Activated T-cell treated with anti-CD3 and anti-CD28 coated beads for 4 hours (primary cell): ENCODE data around the gene ZBTB39.
A peak's percentile ranks its signal among the peaks of the same experiment; 100 is the strongest.
"Not testable (repeated sequence)": the region's sequence is repeated elsewhere in the genome, so short reads cannot be mapped to it uniquely, and the experiment has no call there.

ENCODE experiments used
- DNase-seq: peaks from one replicate; pipeline ENCODE4 v3.0.0-alpha.2; 2020

Gene ZBTB39

GRCh38 chr12:57005980-57006808 lies at the start of gene ZBTB39:
TSS of gene ZBTB39 (minus strand) at chr12:57006546. CDS start at chr12:57004917, 1,629 bp downstream.
- DNase-seq = peak; percentile 45

DNA sequence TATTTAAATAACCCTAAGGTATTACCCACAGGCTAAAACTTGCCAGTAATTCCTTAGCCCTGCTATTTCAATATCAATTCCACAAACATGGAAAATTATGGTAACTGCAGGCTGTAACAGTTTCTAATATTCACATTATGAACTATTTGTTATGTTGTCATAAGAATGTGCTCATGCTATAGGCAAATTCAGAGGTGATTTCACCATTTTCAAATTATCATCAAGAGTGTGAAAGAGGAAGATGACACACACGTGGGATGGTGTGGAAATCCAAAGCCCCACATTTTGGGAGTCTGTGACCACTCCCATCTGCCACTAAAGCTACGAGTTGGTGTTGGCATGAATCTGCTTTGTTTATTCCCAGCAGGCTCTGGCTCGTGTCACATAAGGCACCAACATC lies 49.5 kb upstream of the ZBTB39 start:
- DNase-seq = no peak

DNA sequence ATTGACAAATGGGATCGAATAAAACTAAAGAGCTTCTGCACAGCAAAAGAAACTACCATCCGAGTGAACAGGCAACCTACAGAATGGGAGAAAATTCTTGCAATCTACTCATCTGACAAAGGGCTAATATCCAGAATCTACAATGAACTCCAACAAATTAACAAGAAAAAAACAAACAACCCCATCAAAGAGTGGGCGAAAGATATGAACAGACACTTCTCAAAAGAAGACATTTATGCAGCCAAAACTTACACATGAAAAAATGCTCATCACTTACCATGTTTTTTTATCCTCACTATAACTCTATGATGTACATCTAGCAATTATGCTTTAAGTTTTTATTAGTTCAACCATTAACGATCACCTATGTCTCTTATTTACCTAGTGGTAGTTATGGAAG lies 47.6 kb upstream of the ZBTB39 start:
- DNase-seq = not testable (repeated sequence)

- not testable (repeated sequence) for DNase-seq
Observed at GRCh38 chr12:57053146-57053545, 46.8 kb upstream of the ZBTB39 start.

GRCh38 chr12:57051011-57051410 lies 44.7 kb upstream of the ZBTB39 start:
- no peak for DNase-seq

DNA sequence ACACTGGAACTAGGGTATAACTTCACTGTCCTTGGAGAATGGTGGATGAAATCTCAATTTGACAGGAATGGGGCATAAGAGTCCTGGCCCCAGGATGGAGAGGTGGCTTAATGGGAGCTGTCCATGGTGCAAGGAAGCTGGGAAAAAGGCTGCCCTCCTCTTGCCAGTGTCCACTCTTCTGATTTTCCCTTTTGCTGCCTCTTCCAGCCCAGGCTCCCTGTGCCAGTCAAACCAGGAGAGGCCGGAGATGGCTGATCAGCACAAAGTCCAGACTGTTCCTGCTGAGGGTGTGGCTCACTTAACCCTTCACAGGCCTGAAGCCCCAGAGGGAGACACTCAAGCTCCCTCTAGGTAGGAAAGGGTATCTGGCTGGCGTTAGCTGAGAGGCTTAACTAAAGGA lies 43.5 kb upstream of the ZBTB39 start, which contains the start of gene MYO1A:
TSS of gene MYO1A (minus strand) at position 240 of the 400 bp plus-strand sequence. CDS start 1,806 bp downstream, outside the sequence.
- no peak for DNase-seq

DNA sequence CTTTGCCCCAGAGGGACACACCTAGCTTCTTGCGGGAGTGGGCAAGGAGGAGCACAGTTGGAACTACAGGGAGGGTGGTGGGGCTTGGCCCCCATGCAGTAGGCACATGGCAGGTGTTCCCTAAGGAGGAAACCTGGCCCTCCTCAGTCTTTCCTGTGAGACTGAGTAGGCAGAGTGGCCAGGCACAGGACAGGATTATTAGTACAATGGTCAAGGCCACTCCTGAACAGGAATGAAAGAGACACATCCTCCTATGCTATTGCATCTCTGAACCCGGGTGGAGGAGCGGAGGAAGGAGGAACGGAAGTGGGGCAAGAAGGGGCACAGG lies 42.7 kb upstream of the ZBTB39 start:
- DNase-seq = no peak

GRCh38 chr12:57048423-57049118 lies 42.2 kb upstream of the ZBTB39 start:
- no peak for DNase-seq

GRCh38 chr12:57047981-57048380 lies 41.6 kb upstream of the ZBTB39 start:
- DNase-seq = no peak

GRCh38 chr12:57046947-57047890 lies 40.9 kb upstream of the ZBTB39 start:
- DNase-seq = no peak

GRCh38 chr12:57046086-57046791 lies 39.9 kb upstream of the ZBTB39 start:
- no peak for DNase-seq

- DNase-seq = no peak
Observed at GRCh38 chr12:57044889-57045288, 38.5 kb upstream of the ZBTB39 start.

DNA sequence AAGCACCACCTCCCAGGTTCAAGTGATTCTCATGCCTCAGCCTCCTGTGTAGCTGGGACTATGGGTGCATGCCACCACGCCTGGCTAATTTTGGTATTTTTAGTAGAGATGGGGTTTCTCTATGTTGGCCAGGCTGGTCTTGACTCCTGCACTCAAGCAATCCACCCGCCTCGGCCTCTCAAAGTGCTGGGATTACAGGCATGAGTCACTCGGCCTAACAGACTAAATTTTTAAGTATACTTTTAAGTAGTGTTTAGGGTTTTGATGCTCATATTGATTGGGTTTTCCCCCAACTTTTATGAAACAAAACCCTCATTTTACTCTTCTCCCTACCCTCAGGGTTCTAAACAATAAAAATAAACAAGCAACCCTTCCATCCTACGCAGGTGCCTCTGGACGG lies 38.1 kb upstream of the ZBTB39 start:
- no peak for DNase-seq

- DNase-seq = no peak
Observed at GRCh38 chr12:57042695-57043094, 36.3 kb upstream of the ZBTB39 start.

- no peak for DNase-seq
Observed at GRCh38 chr12:57040750-57041149, 34.4 kb upstream of the ZBTB39 start.

- no peak for DNase-seq
Observed at GRCh38 chr12:57040211-57040610, 33.9 kb upstream of the ZBTB39 start.

DNA sequence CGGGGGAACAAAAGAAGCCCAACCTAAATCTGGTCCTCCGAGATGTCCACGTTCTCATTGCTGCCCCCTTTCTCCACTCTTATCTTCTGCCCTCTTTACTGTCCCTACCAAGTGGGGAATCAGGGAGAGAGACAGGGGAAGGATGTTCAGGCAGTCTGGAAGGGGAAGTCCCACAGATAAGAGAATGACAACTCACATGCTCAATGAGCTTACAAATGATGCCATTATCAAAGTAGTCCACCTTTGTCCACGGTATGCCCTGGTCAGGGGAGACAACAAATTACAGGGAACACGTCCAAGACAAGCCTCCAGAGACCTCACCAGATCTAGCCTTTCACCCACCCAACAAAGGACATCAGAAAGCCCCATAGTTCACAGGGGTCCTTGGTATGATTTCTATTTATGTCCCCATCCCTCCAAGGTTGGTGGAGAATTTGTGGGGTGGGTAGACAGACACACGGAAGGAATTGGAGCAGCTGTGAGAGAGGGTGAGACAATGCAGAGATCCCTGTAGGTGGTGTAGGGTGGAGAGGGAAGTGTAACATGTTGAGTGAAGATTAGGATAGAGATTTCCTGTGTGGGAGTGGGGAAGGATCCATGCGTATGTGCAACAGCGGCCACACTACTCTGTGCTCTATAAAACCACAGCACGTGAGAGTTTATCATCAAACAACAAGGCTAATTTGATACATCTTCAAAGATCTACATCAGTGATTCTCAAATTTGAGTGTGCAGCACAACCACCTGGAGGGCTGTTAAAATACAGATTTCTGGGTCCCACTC lies 32.9 kb upstream of the ZBTB39 start:
- DNase-seq = no peak

DNA sequence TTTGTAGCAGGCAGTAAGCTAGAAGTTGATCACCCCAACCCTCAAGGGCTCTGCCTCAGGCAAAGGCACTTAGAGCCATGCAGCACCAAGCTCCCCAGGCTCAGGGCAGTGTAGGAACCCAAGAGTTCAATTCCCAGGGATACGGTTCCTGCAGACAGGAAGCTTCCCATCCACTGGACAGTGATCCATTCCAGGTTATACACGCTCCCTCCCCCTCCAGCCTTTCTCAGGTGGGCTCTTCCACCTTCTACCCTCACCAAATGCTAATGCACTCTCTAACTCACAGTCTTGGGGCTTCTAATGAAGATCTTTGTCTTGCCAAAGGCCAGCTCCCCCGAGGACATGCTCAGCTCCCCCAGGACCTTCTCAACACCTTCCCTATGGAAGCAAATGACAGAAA lies 30.9 kb upstream of the ZBTB39 start:
- DNase-seq = no peak

- no peak for DNase-seq
Observed at GRCh38 chr12:57033431-57033830, 27.1 kb upstream of the ZBTB39 start.

DNA sequence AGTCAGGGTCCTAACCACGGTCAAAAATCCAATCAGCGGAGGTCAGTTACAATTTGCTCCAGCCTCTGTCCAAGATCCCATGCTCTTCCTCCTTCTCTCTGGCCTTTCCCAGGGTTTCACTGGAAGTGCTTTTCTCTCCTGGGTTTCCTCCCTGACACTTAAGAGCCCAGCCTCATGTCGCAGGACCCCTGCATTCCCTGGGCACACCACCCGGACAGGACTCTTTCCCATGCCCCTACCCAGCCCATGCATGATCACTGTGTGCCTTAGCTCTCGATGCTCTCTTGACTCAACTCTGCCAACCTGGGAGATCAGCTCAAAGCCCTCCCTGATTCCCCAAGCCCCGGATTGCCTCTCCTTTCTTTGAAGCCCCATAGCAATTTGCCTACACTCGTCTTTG lies 25.4 kb upstream of the ZBTB39 start:
- DNase-seq = no peak

DNA sequence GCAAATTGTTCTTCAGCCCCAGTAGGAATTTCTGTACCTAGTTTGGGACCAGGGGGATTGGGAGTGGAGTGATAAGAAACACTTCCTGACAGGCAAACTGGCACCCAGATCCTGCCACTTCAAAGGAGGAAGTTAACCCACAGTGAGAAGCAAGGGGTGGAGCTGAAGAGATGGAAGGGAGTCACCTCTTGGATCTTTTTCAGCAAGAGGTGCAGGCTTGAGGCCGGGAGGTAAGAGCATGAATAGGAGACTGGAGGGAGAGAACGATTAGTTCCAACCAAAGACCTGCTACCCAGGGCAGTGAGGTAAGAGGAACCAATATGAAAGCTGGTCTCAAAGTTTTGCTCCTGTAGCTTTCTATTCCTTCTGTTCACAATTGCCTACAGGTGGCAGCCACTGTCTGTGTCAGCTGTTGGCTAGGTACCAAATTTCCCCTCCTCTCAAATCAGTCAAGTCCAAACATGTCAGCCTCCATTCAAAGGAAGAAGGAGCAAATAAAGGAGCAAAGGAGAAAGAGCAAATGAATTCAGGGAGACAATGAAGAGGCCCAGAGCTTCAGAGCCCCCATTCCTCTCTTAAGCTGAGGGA lies 24.9 kb upstream of the ZBTB39 start:
- no peak for DNase-seq
